AG04450 (cell line): ENCODE measurements around the gene CELA2B. TPM values are rescaled to one million over a fixed set of nuclear protein-coding genes. Genes with fewer than 3 reads are reported as not detected.

Experiments used
- CTCF ChIA-PET: fragments of 300-600, 350-600 bp; formaldehyde crosslinking; extraction: SDS; loops from one replicate; lab custom pipeline; 2022; ENCODE audit warnings: antibody characterized with exemption, inconsistent platforms; lab: Charles Lee
- POLR2A ChIA-PET: fragments of 350-600 bp; formaldehyde crosslinking; extraction: SDS; loops from one replicate; lab custom pipeline; 2021; ENCODE audit warnings: antibody characterized with exemption, inconsistent platforms; lab: Yijun Ruan, JAX
- DNase-seq: peaks from one replicate; pipeline ENCODE4 v3.0.0-alpha.2; 2011; ENCODE audit warnings: low read depth, low spot score
- H3K27ac ChIP-seq: one replicate; pipeline ENCODE4 v1.5.1; 2012; ENCODE audit warnings: low read depth, low read length, control low read depth
- H3K27me3 ChIP-seq: one replicate; pipeline ENCODE4 v1.6.0; 2012; ENCODE audit warnings: low read length; ENCODE audit not compliant: control insufficient read depth, insufficient read depth
- H3K4me3 ChIP-seq: 2 replicates; pipeline ENCODE4 v1.5.1; 2011; ENCODE audit warnings: mild to moderate bottlenecking, low read depth, low read length, control low read depth
- H3K9me3 ChIP-seq: 2 replicates; pipeline ENCODE4 v1.5.1; 2012; ENCODE audit warnings: low read length; ENCODE audit not compliant: control insufficient read depth, insufficient read depth
- CTCF ChIP-seq: IDR thresholded peaks from 2 replicates; pipeline ENCODE4 v1.5.1; 2011; ENCODE audit warnings: low read depth, low read length, control low read depth, inconsistent platforms
- polyA plus RNA-seq: library from polyadenylated mRNA; depleted of rRNA; stranded (reverse); fragments of >200 nt; gene quantifications from 2 replicates; pipeline ENCODE4 v1.2.3, GENCODE V29; 2011

CELA2B gene
- polyA plus RNA-seq, 1 experiment = not detected

DNA sequence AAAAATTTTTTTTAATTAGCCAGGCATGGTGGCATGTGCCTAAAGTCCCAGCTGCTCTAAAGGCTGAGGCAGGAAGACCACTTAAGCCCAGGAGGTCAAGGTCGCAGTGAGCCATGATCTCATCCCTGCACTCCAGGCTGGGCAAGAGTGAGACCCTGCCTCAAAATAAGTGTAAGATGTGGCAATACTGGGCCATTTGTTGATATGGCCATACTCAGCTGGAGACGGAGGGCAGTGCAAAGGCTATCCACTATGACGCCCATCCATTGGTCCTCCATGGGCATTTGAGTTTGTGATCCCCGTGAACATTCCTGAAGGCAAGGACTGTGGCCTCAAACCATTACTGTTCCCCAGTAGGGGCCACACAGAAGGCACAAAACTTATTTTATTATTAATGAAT lies 46.6 kb downstream of the CELA2B start:
- ChIA-PET CTCF (no interaction called here), POLR2A (no interaction called here)
- Histone ChIP-seq H3K27me3 (no peaks in the 10 kb centered on the region), H3K4me3 (no peak overlapping the region), H3K27ac (no peak overlapping the region), H3K9me3 (peaks cover 4% of the 10 kb centered on the region; the same call in 1 of the 2 replicates)
- TF ChIP-seq CTCF = no peak
- DNase-seq = no peak

DNA sequence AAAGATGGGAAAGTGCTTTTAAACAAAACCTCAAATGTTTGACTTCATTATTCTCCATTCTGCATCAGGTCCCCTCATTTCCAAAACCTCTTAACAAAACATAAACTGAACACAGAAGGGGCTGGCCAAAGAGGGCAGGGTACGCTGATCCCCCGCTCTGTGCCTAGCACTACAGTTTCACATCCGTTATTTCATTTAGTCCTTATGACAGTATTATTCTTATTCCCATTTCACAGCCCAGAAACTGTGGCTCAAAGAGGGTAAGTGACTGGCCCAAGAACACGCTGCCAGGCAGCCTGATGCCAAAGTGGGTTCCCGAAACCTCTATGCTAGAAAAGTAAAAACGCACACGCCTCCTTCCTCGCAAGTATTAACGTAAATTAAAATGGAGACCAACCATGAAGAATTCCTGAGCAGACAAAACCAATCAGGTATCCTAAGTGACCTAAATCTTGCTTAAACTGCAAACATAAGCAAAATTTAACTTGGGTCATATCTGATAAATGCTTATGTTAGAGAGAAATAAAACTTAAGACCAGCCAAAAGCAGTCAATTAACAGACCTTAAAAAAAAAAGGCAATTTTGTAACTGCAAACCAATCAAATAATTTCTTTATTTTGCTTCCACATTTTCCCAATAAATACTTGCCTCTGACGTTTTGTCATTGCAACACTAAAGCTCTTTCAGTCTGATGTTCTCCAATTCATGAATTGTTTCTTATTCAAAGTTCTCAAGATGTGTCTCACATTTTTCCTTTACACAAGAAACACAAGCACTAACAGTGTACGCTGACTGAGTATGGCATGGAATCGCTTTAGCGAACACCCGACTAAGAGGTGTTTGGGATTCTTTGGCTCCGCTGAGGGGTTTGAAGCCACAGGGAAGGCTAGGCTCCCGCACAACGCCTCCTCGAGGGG lies 47.5 kb downstream of the CELA2B start:
- ChIA-PET CTCF (no interaction called here), POLR2A (interaction anchor here (0.6 kb wide), 1 partner anchor 631 kb away, joined by 12 read pairs; no protein-coding TSS in a partner anchor)
- DNase-seq = no peak
- H3K27me3 ChIP-seq = no peaks in the 10 kb centered on the region
- peak overlapping the region; percentile 68 for H3K27ac ChIP-seq
- H3K4me3 ChIP-seq = peak overlapping the region; percentile 73
- TF ChIP-seq CTCF = no peak
- H3K9me3 ChIP-seq = peaks cover 4% of the 10 kb centered on the region; the same call in 1 of the 2 replicates

DNA sequence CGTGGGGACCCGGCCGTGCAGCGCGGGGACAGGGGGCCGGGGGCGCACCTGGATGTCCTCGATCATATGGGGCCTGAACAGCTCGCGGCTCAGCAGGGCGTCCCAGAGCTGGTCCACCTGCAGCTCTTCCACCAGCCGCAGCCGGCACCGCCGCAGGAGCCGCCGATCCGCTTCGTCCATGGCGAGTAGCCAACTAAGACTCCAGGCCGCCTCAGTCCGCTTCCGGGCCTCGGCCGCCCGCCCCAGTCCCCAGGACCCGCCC lies 48.0 kb downstream of the CELA2B start, which contains the start of gene CASP9:
Gene CASP9, minus strand, starts transcription at position 195 of the 262 bp plus-strand sequence. Its CDS starts 15 bp downstream, at position 180.
- Histone ChIP-seq H3K4me3 (peak within 1 kb of the TSS; percentile 84), H3K9me3 (peaks cover 4% of the 10 kb centered on the region; the same call in 1 of the 2 replicates), H3K27me3 (no peaks in the 10 kb centered on the region), H3K27ac (peak within 1 kb of the TSS; percentile 99)
- POLR2A ChIA-PET = interaction anchor here (0.6 kb wide), 1 partner anchor 631 kb away, joined by 12 read pairs; no protein-coding TSS in a partner anchor
- CTCF ChIA-PET = no interaction called here
- DNase-seq = no peak
- no peak for TF ChIP-seq CTCF

GRCh38 chr1:15524283-15525049 lies 48.6 kb downstream of the CELA2B start:
- peak overlapping the region; percentile 84 for H3K4me3 ChIP-seq
- H3K27ac ChIP-seq = peak overlapping the region; percentile 99
- no peak for TF ChIP-seq CTCF
- peaks cover 4% of the 10 kb centered on the region; the same call in 1 of the 2 replicates for H3K9me3 ChIP-seq
- peak; percentile 98 for DNase-seq
- H3K27me3 ChIP-seq = no peaks in the 10 kb centered on the region
- ChIA-PET POLR2A (interaction anchor here (0.7 kb wide), 1 partner anchor 100 kb away, joined by 3 read pairs; no protein-coding TSS in a partner anchor), CTCF (no interaction called here)
